HTERT RPE-1 (cell line): ENCODE results near the gene ADAMTS15.

Experiments used
- in situ Hi-C: fragments of 300-500 bp; cut with MboI; formaldehyde crosslinking; loops from 4 replicates; pipeline ENCODE4 v1.14.3; 2020; ENCODE audit warnings: low sequenced_read_pairs

The ADAMTS15 gene

DNA sequence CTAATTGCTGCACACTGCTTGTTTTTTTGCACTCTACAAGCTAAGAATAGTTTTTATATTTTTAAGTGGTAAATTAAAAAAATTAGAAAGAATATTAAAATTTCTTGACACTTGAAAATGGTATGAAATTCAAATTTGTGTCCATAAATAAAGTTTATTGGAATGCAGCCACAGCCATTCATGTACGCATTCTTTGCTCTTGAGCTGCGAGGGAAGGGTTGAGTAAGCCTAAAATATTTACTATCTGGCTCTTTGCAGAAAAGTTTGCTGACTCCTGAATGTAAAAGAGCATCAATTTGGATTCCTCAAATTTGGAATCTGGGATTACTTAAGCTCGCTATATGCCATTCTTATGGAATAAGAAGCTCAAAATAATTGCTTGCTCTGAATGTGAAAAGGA is 16.6 kb upstream of the ADAMTS15 start:
- in situ Hi-C loops: loop anchor here (25.0 kb wide), 1 partner anchor 430 kb away; no protein-coding TSS in a partner anchor

DNA sequence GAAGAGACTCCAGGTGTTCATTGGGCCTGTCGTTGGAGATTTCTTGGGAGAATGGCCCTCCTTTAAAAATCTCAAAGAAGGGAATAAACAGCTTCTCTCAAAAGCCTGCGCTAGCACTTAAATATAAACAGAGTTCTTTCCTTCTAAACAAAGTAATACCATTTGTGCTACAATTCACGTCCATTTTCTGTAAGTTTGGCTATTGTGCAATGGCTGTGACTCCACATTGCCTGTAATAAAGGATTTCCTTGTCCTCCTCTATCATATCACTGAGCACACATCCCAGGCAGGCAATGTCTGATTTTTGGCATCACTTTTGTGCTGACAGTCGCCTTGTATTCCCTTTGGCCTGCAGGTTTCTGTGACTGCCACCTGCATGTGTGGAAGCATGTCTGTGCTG is 15.1 kb upstream of the ADAMTS15 start:
- in situ Hi-C loops: loop anchor here (25.0 kb wide), 1 partner anchor 429 kb away; no protein-coding TSS in a partner anchor

DNA sequence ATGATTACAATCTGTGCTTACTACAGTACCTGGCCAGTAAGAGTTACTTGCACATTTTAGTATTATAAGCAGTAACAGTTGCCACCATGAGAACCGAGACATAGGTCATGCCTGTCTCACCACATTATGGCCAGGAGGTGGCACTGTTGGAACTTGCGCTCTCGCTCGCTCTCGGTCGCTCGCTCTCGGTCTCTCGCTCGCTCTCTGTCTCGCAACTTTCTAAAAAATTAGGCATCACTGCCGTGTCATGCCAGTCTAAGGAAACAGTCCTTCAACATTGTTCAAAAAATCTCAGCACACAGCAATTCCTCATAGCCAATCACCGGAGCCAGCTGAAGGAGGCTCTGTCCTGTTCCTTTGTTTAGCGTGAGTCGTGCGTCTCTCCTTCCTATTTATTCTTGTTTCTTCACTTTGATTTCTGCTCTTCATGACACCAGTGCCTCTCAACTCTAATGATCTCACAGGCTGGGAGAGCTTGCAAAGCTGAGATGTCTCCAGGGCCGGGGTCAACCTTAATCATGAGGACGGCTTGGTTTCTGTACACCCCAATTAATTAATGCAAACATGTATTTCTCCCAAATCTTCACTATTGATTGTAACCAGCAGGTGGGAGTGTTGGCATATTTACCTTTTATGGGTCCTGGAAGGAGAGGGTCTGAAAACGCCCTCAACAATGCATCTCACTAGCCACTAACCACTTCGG is 13.8 kb upstream of the ADAMTS15 start:
- in situ Hi-C loops: loop anchor here (25.0 kb wide), 1 partner anchor 428 kb away; no protein-coding TSS in a partner anchor

GRCh38 chr11:130435671-130436070 is 12.8 kb upstream of the ADAMTS15 start:
- in situ Hi-C loops: loop anchor here (25.0 kb wide), 1 partner anchor 427 kb away; no protein-coding TSS in a partner anchor

- in situ Hi-C loops: loop anchor here (25.0 kb wide), 1 partner anchor 426 kb away; no protein-coding TSS in a partner anchor
Measured at GRCh38 chr11:130436171-130436570, 12.3 kb upstream of the ADAMTS15 start.

GRCh38 chr11:130437848-130438247 is 10.6 kb upstream of the ADAMTS15 start:
- in situ Hi-C loops: loop anchor here (25.0 kb wide), 1 partner anchor 424 kb away; no protein-coding TSS in a partner anchor

GRCh38 chr11:130438401-130439159 is 9.9 kb upstream of the ADAMTS15 start:
- in situ Hi-C loops: loop anchor here (25.0 kb wide), 1 partner anchor 424 kb away; no protein-coding TSS in a partner anchor

DNA sequence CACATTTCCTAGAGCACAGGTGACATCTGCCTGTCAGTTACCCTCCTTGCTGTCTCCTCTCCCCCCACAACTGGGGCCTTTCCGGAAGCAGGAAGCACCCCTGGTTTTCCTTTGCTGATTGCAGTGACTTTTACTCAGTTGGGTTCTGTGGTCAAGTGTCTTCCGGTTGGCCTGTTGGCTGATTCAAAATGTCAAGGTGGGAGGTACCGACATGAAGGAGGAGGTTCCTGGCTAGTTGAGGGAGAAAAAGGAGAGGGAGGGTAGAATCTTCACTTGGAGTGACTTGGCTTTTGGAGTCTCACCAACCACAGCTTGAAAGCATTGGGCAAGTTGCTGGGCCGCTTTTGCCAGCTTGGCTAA is 9.3 kb upstream of the ADAMTS15 start:
- in situ Hi-C loops: loop anchor here (25.0 kb wide), 1 partner anchor 423 kb away; no protein-coding TSS in a partner anchor

GRCh38 chr11:130439876-130440275 is 8.6 kb upstream of the ADAMTS15 start:
- in situ Hi-C loops: loop anchor here (25.0 kb wide), 1 partner anchor 422 kb away; no protein-coding TSS in a partner anchor

GRCh38 chr11:130441719-130442118 is 6.7 kb upstream of the ADAMTS15 start:
- in situ Hi-C loops: loop anchor here (25.0 kb wide), 1 partner anchor 421 kb away; no protein-coding TSS in a partner anchor

DNA sequence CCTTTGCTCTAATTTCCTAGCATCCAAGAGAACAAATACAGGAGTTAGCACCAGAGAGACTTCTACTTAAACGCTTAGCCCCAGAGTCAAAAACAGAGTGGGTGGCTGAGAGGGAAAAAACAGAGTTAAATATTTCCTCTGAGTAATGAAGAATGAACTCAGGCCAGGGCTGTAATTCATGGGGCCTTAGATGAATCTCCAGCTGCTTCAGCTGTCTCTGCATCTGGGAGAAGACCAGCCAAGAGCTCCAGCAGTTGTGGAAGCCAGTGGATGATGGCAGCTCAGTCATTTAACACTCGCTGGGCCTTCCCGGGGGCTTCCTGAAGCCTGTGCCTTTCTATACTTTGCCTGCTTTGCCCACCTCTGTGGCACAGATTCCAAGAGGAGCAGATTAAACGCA is 5.7 kb upstream of the ADAMTS15 start:
- in situ Hi-C loops: loop anchor here (25.0 kb wide), 1 partner anchor 420 kb away; no protein-coding TSS in a partner anchor

DNA sequence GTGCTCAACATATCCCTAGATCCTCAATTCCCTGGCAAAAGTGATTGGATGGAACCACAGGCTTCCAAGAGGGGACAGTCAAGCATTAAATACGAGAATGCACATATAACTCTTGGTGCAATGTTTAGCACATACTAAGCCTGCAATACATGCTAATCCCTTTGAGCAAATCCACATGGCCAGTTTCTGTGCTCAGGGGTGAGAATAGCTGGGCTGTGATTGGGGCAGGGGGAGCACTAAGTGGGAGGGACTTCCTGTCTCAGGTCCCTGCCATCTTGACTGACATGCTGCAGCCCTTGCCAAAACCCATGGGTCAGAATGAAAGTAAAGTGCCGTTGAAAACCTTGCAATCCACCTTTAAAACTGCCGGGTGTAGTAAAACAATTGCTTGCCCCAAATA is 2.7 kb upstream of the ADAMTS15 start:
- in situ Hi-C loops: loop anchor here (25.0 kb wide), 1 partner anchor 417 kb away; no protein-coding TSS in a partner anchor

DNA sequence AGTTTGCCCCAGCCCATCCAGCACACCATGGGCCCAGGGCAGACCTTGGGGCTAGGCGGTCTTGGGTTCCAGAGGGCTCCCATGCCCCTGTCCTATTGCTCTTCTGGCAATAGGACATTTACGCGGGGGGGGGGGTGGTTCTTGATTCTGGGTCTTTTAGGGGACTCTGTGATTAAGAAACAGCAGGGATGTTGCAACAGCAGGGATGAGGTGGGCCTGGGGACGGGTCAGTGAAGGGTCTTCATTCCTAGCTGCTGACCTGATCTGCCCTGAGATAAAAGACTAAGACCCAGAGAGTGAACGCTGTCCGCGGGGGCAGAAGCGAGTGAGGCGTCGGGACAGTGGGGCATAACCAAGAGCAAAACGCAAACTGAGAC is 418 bp upstream of the ADAMTS15 start:
- in situ Hi-C loops: loop anchor here (25.0 kb wide), 1 partner anchor 414 kb away; no protein-coding TSS in a partner anchor

- in situ Hi-C loops: loop anchor here (25.0 kb wide), 1 partner anchor 413 kb away; no protein-coding TSS in a partner anchor
Measured at GRCh38 chr11:130449310-130449990, 1.0 kb downstream of the ADAMTS15 start.

DNA sequence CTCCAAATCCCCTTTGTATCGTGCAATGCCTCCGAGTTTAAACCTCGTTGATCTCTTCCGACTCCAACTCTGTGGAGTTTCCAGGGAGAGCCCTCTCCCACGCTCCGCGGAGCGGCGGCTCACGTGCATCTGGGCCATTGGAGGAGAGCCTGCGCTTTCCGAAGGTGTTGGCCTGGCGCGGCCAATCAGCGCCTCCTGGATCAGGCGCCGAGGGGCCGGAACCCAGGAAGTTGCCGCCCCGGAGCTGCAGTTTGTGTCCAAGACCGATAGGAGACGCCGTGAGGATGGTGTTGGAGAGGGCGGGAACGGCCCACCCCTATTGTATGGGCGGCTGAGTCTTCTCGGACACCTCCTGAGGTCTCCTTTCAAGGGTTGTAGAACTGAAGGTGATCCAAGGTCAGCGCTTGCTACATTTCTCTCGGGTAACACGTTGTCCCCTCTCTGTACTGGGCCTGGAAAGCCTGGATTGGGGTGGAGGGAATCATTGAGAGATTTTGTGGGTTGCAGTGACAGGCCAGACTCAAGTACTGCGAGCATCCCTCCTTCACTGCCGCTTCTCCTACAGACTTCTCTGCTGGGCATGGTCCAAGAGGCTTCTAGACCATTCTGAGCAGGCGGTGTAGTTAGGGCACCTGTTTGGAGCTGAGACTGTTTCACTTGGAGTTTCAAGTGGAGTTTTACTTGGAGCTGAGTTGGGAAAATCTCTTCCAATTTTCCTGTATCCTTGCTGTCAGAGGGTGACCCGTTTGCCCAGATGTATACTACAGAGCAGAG is 1.7 kb downstream of the ADAMTS15 start:
- in situ Hi-C loops: loop anchor here (25.0 kb wide), 1 partner anchor 412 kb away; no protein-coding TSS in a partner anchor

DNA sequence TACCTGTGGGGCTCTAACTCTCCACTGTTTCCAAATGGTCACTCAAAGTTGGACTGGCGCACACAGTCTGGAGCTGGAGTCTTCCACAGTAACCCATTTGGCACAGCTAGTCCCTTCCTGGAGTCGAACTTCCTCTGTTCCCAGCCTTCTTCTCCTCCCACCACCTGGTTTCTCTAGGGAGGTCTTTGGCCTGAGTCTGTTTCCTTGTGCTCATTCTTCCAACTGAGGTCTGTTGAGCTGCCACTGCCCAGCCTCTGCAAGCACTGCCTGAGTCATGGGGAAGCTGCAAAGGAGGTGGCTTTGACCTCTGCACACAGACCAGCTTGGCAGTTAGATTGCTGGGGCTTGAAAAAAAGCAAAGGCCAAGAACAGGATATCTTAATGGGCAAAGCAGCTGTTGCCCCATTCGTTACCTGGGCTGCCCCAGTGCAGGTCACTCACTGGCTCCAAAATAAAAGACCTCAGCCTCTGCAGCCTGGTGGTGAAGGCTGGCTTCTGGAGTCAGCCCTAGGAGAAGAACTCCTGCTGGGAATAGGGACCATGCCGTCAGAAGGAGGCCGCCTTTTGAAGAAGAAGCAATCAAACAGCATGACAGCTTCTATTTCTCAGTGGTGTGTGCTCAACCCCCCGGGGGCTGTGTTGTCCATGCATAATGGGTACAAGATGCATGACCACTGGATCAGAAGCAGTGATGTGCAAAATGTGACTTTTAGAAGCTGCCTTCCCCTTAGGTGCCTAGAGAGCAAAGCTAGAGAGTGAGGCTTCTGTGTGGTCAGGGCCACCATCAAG is 3.0 kb downstream of the ADAMTS15 start:
- in situ Hi-C loops: no loop called here

GRCh38 chr11:130452176-130452575 is 3.7 kb downstream of the ADAMTS15 start:
- in situ Hi-C loops: no loop called here

- in situ Hi-C loops: no loop called here
Measured at GRCh38 chr11:130452940-130453339, 4.5 kb downstream of the ADAMTS15 start.
